ENCODE measurements around the gene CTR9. TPM values are rescaled to one million over a fixed set of nuclear protein-coding genes. Genes with fewer than 3 reads are reported as not detected.
A peak's percentile ranks its signal among the peaks of the same experiment; 100 is the strongest.

The CTR9 gene
- total and polyA plus RNA-seq, 9 of the 15 experiments (the other 6 are each of a cell fraction or from before 2014, with no cell fraction given): 25.4 to 79.3 (median 47.3) TPM

GRCh38 chr11:10807493-10808234 lies 56.6 kb downstream of the CTR9 start (continued):
- peak in 1 of 2 experiments; percentile 34; a peak in 2 of 4 replicates for TF ChIP-seq SIN3A (IDR thresholded peaks at IDR 0.05; ENCODE audit: borderline replicate concordance in 2 of 2, control insufficient read depth in 1 of 2, low read depth in 2 of 2, low read length in 2 of 2)
- no peak; the same call in 1 of the 2 replicates for TF ChIP-seq FOXK1 (CRISPR knock-in tag; IDR thresholded peaks at IDR 0.05; ENCODE audit: borderline replicate concordance)
- TF ChIP-seq NCOA4 (IDR thresholded peaks at IDR 0.05; ENCODE audit: partially characterized antibody): no peak
- TF ChIP-seq PHF21A (IDR thresholded peaks at IDR 0.05; ENCODE audit: borderline replicate concordance, low read depth): no peak
- no peak for TF ChIP-seq ZNF398 (CRISPR knock-in tag; IDR thresholded peaks at IDR 0.05)
- TF ChIP-seq RBM15 (IDR thresholded peaks at IDR 0.05; ENCODE audit: insufficient read depth, low read length): no peak
- no peak for TF ChIP-seq NCOR1 (IDR thresholded peaks at IDR 0.05)
- TF ChIP-seq SIRT6 (IDR thresholded peaks at IDR 0.05; ENCODE audit: low read depth, low read length): no peak
- no peak for TF ChIP-seq NR4A1 (CRISPR knock-in tag; IDR thresholded peaks at IDR 0.05)
- TF ChIP-seq NR4A1 (tag; IDR thresholded peaks at IDR 0.05): no peak
- no peak for TF ChIP-seq EHMT2 (IDR thresholded peaks at IDR 0.05)
- no peak for TF ChIP-seq ZNF583 (CRISPR knock-in tag; IDR thresholded peaks at IDR 0.05)
- TF ChIP-seq PKNOX1 (IDR thresholded peaks at IDR 0.05): no peak; the same call in 1 of the 2 replicates
- TF ChIP-seq ZSCAN32 (CRISPR knock-in tag; IDR thresholded peaks at IDR 0.05): no peak
